Neural cell (in vitro differentiated cells): Measurements from ENCODE around the gene OSTC. TPM values are rescaled to one million over a fixed set of nuclear protein-coding genes. Genes with fewer than 3 reads are reported as not detected.

Source experiments
- H2AFZ ChIP-seq: fragments of 200-600, 300-800 bp; sonication (generic), shearing (Covaris generic); 2 replicates; pipeline ENCODE4 v1.6.0; 2014; ENCODE audit warnings: low read depth, mild to moderate bottlenecking, antibody characterized with exemption, low read length, moderate library complexity
- H3F3A ChIP-seq: fragments of 200-600 bp; shearing (Covaris generic); 2 replicates; pipeline ENCODE4 v1.6.1; 2016; ENCODE audit warnings: mild to moderate bottlenecking, moderate library complexity, mixed read lengths, antibody characterized with exemption, low read length; ENCODE audit not compliant: insufficient read depth, poor library complexity, severe bottlenecking
- H3K27ac ChIP-seq: fragments of 200-600, 300-800 bp; sonication (generic), shearing (Covaris generic); 2 replicates; pipeline ENCODE4 v1.5.1; 2014; ENCODE audit warnings: mild to moderate bottlenecking, low read length, moderate library complexity
- H3K27me3 ChIP-seq: fragments of 300-800, 200-600 bp; sonication (generic), shearing (Covaris generic); 2 replicates; pipeline ENCODE4 v1.6.0; 2014; ENCODE audit warnings: mild to moderate bottlenecking, low read depth, low read length, moderate library complexity; ENCODE audit not compliant: insufficient read depth
- H3K36me3 ChIP-seq: fragments of 300-800, 200-600 bp; sonication (generic), shearing (Covaris generic); 2 replicates; pipeline ENCODE4 v1.5.1; 2014; ENCODE audit warnings: mild to moderate bottlenecking, antibody characterized with exemption, low read length, moderate library complexity; ENCODE audit not compliant: insufficient read depth
- H3K4me2 ChIP-seq: fragments of 300-800, 200-600 bp; sonication (generic), shearing (Covaris generic); 2 replicates; pipeline ENCODE4 v1.6.0; 2014; ENCODE audit warnings: mild to moderate bottlenecking, low read length
- H3K4me3 ChIP-seq: fragments of 300-800, 200-600 bp; sonication (generic), shearing (Covaris generic); 2 replicates; pipeline ENCODE4 v1.5.1; 2014; ENCODE audit warnings: mild to moderate bottlenecking, low read length, moderate library complexity
- H3K79me2 ChIP-seq: fragments of 200-600 bp; shearing (Covaris generic); replicated peaks from 2 replicates; pipeline ENCODE4 v1.6.0; 2014; ENCODE audit warnings: mild to moderate bottlenecking, low read length, moderate library complexity; ENCODE audit not compliant: insufficient read depth
- H3K9ac ChIP-seq: fragments of 300-800, 200-600 bp; sonication (generic), shearing (Covaris generic); 2 replicates; pipeline ENCODE4 v1.6.1; 2016; ENCODE audit warnings: mild to moderate bottlenecking, low read length, mixed read lengths
- H3K9me2 ChIP-seq: fragments of 200-600 bp; shearing (Covaris generic); 2 replicates; pipeline ENCODE4 v1.6.1; 2016; ENCODE audit warnings: mild to moderate bottlenecking, low read length, mixed read lengths; ENCODE audit not compliant: insufficient read depth
- H3K9me3 ChIP-seq: fragments of 200-600, 300-800 bp; sonication (generic), shearing (Covaris generic); 2 replicates; pipeline ENCODE4 v1.6.1; 2016; ENCODE audit warnings: mild to moderate bottlenecking, mixed run types, low read length, moderate library complexity, mixed read lengths
- H4K20me1 ChIP-seq: fragments of 200-600 bp; shearing (Covaris generic); 2 replicates; pipeline ENCODE4 v1.6.1; 2016; ENCODE audit warnings: mild to moderate bottlenecking, mixed run types; ENCODE audit not compliant: insufficient read depth
- CTCF ChIP-seq: fragments of 450-650 bp; IDR thresholded peaks from 2 replicates; pipeline ENCODE4 v1.5.1; 2014; ENCODE audit warnings: antibody characterized with exemption, mild to moderate bottlenecking, moderate library complexity; ENCODE audit not compliant: poor library complexity, severe bottlenecking
- EP300 ChIP-seq: fragments of 450-650 bp; conservative IDR thresholded peaks from 2 replicates; pipeline ENCODE4 v1.6.1; 2014; ENCODE audit warnings: antibody characterized with exemption, mild to moderate bottlenecking, moderate library complexity; ENCODE audit not compliant: poor library complexity, severe bottlenecking
- EZH2 ChIP-seq: fragments of 200-600, 300-800 bp; shearing (Covaris generic), sonication (generic); IDR thresholded peaks from 2 replicates; pipeline ENCODE4 v1.6.1; 2014; ENCODE audit warnings: antibody characterized with exemption, low read length, borderline replicate concordance, mild to moderate bottlenecking; ENCODE audit not compliant: insufficient read depth, poor library complexity, severe bottlenecking
- MXI1 ChIP-seq: fragments of 450-650 bp; conservative IDR thresholded peaks from 2 replicates; pipeline ENCODE4 v1.6.1; 2014; ENCODE audit warnings: antibody characterized with exemption, mild to moderate bottlenecking; ENCODE audit not compliant: poor library complexity, severe bottlenecking
- POLR2AphosphoS5 ChIP-seq: IDR thresholded peaks from 2 replicates; pipeline ENCODE4 v1.6.1; 2012
- RAD21 ChIP-seq: fragments of 450-650 bp; conservative IDR thresholded peaks from 2 replicates; pipeline ENCODE4 v1.6.1; 2014; ENCODE audit warnings: antibody characterized with exemption, mild to moderate bottlenecking, moderate library complexity
- REST ChIP-seq: IDR thresholded peaks from 2 replicates; pipeline ENCODE4 v1.6.1; 2012; ENCODE audit warnings: borderline replicate concordance
- SMC3 ChIP-seq: fragments of 450-650 bp; conservative IDR thresholded peaks from 2 replicates; pipeline ENCODE4 v1.6.1; 2014; ENCODE audit warnings: antibody characterized with exemption, mild to moderate bottlenecking, moderate library complexity; ENCODE audit not compliant: poor library complexity
- TAF1 ChIP-seq: IDR thresholded peaks from 2 replicates; pipeline ENCODE4 v1.6.1; 2012; ENCODE audit warnings: low read depth
- polyA plus RNA-seq: library from polyadenylated mRNA; depleted of rRNA; stranded (reverse); fragments of >200 nt; gene quantifications from 2 replicates; pipeline ENCODE4 v1.2.3, GENCODE V29; 2014

The OSTC gene
- polyA plus RNA-seq, 1 donor from 2014 or later: 128 TPM

- Histone ChIP-seq H2AFZ (no peak overlapping the region), H3K9me2 (no peaks in the 10 kb centered on the region), H4K20me1 (no peaks in the 10 kb centered on the region), H3K79me2 (no peaks in the 10 kb centered on the region), H3K9me3 (no peaks in the 10 kb centered on the region), H3K9ac (no peak overlapping the region), H3K36me3 (no peaks in the 10 kb centered on the region), H3K27ac (no peak overlapping the region), H3K4me3 (no peak overlapping the region), H3K4me2 (no peak overlapping the region), H3F3A (no peaks in the 10 kb centered on the region), H3K27me3 (no peaks in the 10 kb centered on the region)
- TF ChIP-seq MXI1 (no peak), EP300 (no peak), TAF1 (no peak), SMC3 (no peak), REST (no peak), EZH2 (no peak), CTCF (no peak), RAD21 (no peak), POLR2AphosphoS5 (no peak)
These were observed 55.9 kb downstream of the OSTC start for GRCh38 chr4:108706289-108706688.

GRCh38 chr4:108709234-108709633 lies 58.8 kb downstream of the OSTC start:
- Histone ChIP-seq H3K27ac (no peak overlapping the region), H3K36me3 (no peaks in the 10 kb centered on the region), H3K4me2 (no peak overlapping the region), H3K9me3 (no peaks in the 10 kb centered on the region), H2AFZ (no peak overlapping the region), H4K20me1 (no peaks in the 10 kb centered on the region), H3K27me3 (no peaks in the 10 kb centered on the region), H3K9me2 (no peaks in the 10 kb centered on the region), H3K9ac (no peak overlapping the region), H3K4me3 (no peak overlapping the region), H3K79me2 (no peaks in the 10 kb centered on the region), H3F3A (no peaks in the 10 kb centered on the region)
- TF ChIP-seq REST: no peak
- TF ChIP-seq POLR2AphosphoS5: no peak
- TF ChIP-seq EP300: no peak
- no peak for TF ChIP-seq EZH2
- no peak for TF ChIP-seq RAD21
- no peak for TF ChIP-seq MXI1
- TF ChIP-seq SMC3: no peak
- TF ChIP-seq TAF1: no peak
- TF ChIP-seq CTCF: no peak
